Measurements from ENCODE around the gene NUCKS1.

NUCKS1 gene

GRCh38 chr1:205783433-205783795, 33.4 kb upstream of the NUCKS1 start:
- H3K27ac Mint-ChIP-seq = no peak overlapping the region
- no peaks in the 10 kb centered on the region for H3K36me3 Mint-ChIP-seq (ENCODE audit: low read depth)
- peaks cover 6% of the 10 kb centered on the region for H3K4me1 Mint-ChIP-seq
- no peak for TF ChIP-seq CTCF (IDR thresholded peaks at IDR 0.05; ENCODE audit: unreplicated experiment in 3 of 3)
- peaks cover 8% of the 10 kb centered on the region for H3K27me3 Mint-ChIP-seq (ENCODE audit: low read depth)
- no peaks in the 10 kb centered on the region for H3K9me3 Mint-ChIP-seq
- no peak overlapping the region for H3K4me3 Mint-ChIP-seq

DNA sequence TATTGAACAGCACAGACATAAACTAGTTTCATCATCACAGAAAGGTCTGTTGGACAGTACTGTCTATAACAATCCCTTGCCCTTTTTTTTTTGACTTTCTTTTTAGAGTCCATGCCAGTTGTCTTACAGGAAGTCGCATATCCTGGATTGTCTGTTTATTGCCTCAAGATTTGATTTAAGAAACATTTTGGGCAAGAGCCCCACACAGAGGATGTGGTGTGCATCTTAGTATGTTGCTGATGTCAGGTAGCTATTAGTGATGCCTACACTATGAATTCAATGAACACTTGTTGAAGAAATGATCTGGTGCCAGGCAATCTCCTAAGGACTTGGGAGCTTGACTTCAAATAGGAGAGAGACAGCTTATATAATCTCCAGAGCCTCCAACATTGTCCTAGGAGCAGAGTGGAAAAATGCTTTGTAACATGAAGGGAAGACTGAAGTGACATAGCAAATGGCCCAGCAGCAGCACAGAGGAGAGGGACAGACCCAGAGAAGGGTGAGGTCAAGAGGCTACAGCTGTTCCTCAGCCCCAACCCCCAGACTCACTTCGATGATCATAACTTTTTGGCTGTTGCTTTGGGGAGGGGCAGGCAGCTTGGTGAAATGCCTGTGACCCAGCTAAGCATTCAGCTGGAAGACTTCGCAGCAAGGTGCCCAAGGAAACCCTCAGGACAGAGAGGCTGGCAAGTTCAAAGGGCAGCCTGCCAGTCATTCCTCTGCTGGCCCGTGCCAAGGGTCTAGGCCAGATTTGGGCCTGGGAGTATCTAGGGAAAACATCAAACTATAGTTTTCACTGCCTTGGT, 32.8 kb upstream of the NUCKS1 start:
- Mint-ChIP-seq H3K27me3 (ENCODE audit: low read depth) (peaks cover 13% of the 10 kb centered on the region), H3K4me1 (peaks cover 6% of the 10 kb centered on the region), H3K27ac (peak overlapping the region in 1 of 3 experiments; percentile 17), H3K9me3 (no peaks in the 10 kb centered on the region), H3K36me3 (ENCODE audit: low read depth) (no peaks in the 10 kb centered on the region), H3K4me3 (no peak overlapping the region)
- TF ChIP-seq CTCF (IDR thresholded peaks at IDR 0.05; ENCODE audit: unreplicated experiment in 3 of 3) = no peak

DNA sequence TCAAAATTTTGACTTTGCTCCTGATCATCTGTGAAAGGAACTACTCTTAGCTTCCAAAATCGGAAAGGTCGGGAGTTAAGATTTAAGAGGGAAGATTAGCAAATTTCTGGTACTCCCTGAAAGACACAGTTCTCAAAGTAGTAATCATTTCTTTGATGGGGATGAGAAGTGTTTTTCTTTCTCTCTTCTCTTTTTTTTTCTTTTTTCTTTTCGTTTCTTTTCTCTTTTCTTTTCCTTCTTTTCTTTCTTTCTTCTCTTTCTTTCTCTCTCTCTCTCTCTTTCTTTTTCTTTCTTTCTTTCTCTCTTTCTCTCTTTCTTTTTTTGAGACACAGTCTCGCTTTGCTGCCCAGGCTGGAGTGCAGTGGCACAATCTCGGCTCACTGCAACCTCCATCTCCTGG, 30.4 kb upstream of the NUCKS1 start:
- peaks cover 9% of the 10 kb centered on the region for H3K4me1 Mint-ChIP-seq
- no peak overlapping the region for H3K4me3 Mint-ChIP-seq
- H3K27ac Mint-ChIP-seq = peak overlapping the region in 1 of 3 experiments; percentile 37
- no peaks in the 10 kb centered on the region for H3K36me3 Mint-ChIP-seq (ENCODE audit: low read depth)
- H3K9me3 Mint-ChIP-seq = no peaks in the 10 kb centered on the region
- H3K27me3 Mint-ChIP-seq (ENCODE audit: low read depth) = peaks cover 22% of the 10 kb centered on the region
- no peak for TF ChIP-seq CTCF (IDR thresholded peaks at IDR 0.05; ENCODE audit: unreplicated experiment in 3 of 3)

GRCh38 chr1:205777994-205778393, 28.0 kb upstream of the NUCKS1 start:
- Mint-ChIP-seq H3K36me3 (ENCODE audit: low read depth) (no peaks in the 10 kb centered on the region), H3K4me1 (peaks cover 14% of the 10 kb centered on the region), H3K4me3 (peak overlapping the region in 1 of 3 experiments; percentile 0), H3K27me3 (ENCODE audit: low read depth) (peaks cover 40% of the 10 kb centered on the region), H3K27ac (no peak overlapping the region), H3K9me3 (no peaks in the 10 kb centered on the region)
- TF ChIP-seq CTCF (IDR thresholded peaks at IDR 0.05; ENCODE audit: unreplicated experiment in 3 of 3) = no peak

- Mint-ChIP-seq H3K4me3 (peak overlapping the region; percentile 86 to 92 (median 89)), H3K36me3 (ENCODE audit: low read depth) (no peaks in the 10 kb centered on the region), H3K27me3 (ENCODE audit: low read depth) (peaks cover 59% of the 10 kb centered on the region), H3K9me3 (no peaks in the 10 kb centered on the region), H3K27ac (peak overlapping the region in 1 of 3 experiments; percentile 10), H3K4me1 (peaks cover 10% of the 10 kb centered on the region)
- no peak for TF ChIP-seq CTCF (IDR thresholded peaks at IDR 0.05; ENCODE audit: unreplicated experiment in 3 of 3)
Measured at GRCh38 chr1:205775717-205776056, 25.7 kb upstream of the NUCKS1 start.

Data from nephron (organoid).